Activated T-helper 1 cell treated with anti-CD3 and anti-CD28 coated beads, Interleukin-2, amount 50 U/mL, for 16 hours (primary cell): ENCODE measurements around the gene TIAM1.

Experiments used
- DNase-seq, 2 donors: peaks; one replicate each; pipeline ENCODE4 v3.0.0-alpha.2; 2020; ENCODE audit warnings: low read depth in 1 of 2, low spot score in 1 of 2

The TIAM1 gene

GRCh38 chr21:31343680-31344480, at the start of gene TIAM1:
Gene TIAM1, minus strand, starts transcription at chr21:31344261. Its CDS starts 77,289 bp downstream, at chr21:31266972.
- DNase-seq, result no peak

- no peak for DNase-seq
Measured at GRCh38 chr21:31387560-31388186, 43.6 kb upstream of the TIAM1 start.

- DNase-seq, result no peak
Measured at GRCh38 chr21:31386006-31386405, 41.9 kb upstream of the TIAM1 start.

GRCh38 chr21:31383770-31384169, 39.7 kb upstream of the TIAM1 start:
- no peak for DNase-seq

- no peak for DNase-seq
Measured at GRCh38 chr21:31382060-31382459, 38.0 kb upstream of the TIAM1 start.

- no peak for DNase-seq
Measured at GRCh38 chr21:31376301-31376700, 32.2 kb upstream of the TIAM1 start.

GRCh38 chr21:31374395-31374794, 30.3 kb upstream of the TIAM1 start:
- no peak for DNase-seq

GRCh38 chr21:31372471-31372765, 28.4 kb upstream of the TIAM1 start:
- no peak for DNase-seq

- no peak for DNase-seq
Measured at GRCh38 chr21:31371715-31372470, 27.8 kb upstream of the TIAM1 start.

- DNase-seq, result no peak
Measured at GRCh38 chr21:31370893-31371544, 27.0 kb upstream of the TIAM1 start.

- DNase-seq, result no peak
Measured at GRCh38 chr21:31370281-31370892, 26.3 kb upstream of the TIAM1 start.

- DNase-seq, result no peak
Measured at GRCh38 chr21:31368361-31368760, 24.3 kb upstream of the TIAM1 start.

GRCh38 chr21:31367801-31368200, 23.7 kb upstream of the TIAM1 start:
- no peak for DNase-seq

- no peak for DNase-seq
Measured at GRCh38 chr21:31366825-31367224, 22.8 kb upstream of the TIAM1 start.

GRCh38 chr21:31364253-31364945, 20.3 kb upstream of the TIAM1 start:
- DNase-seq, result no peak

- DNase-seq, result no peak
Measured at GRCh38 chr21:31363720-31364119, 19.7 kb upstream of the TIAM1 start.

- no peak for DNase-seq
Measured at GRCh38 chr21:31360717-31361116, 16.7 kb upstream of the TIAM1 start.

GRCh38 chr21:31358158-31358557, 14.1 kb upstream of the TIAM1 start:
- DNase-seq, result no peak

GRCh38 chr21:31356440-31356839, 12.4 kb upstream of the TIAM1 start:
- DNase-seq, result no peak

GRCh38 chr21:31354604-31355443, 10.8 kb upstream of the TIAM1 start:
- DNase-seq, result peak; percentile 17 to 58
